Small intestine (tissue), 7 donors: ENCODE measurements around the gene GPR17. TPM values are rescaled to one million over a fixed set of nuclear protein-coding genes. Genes with fewer than 3 reads are reported as not detected.

Experiments used
- DNase-seq, 2 donors: peaks; one replicate each; pipeline versions ENCODE4 v3.0.0 to v3.0.0-alpha.2; 2013
- FAIRE-seq: peaks from 2 replicates; lab custom pipeline; 2012; peaks lifted over from hg19 to GRCh38; lab: Jason Lieb, UNC
- H3K27ac ChIP-seq, 3 donors: one replicate each; pipeline ENCODE4 v1.5.1; 2013; ENCODE audit warnings: low read length in 2 of 3, mild to moderate bottlenecking in 2 of 3, control low read depth in 1 of 3, inconsistent platforms in 1 of 3, low read depth in 1 of 3, moderate library complexity in 1 of 3
- H3K27me3 ChIP-seq, 3 donors: one replicate each; pipeline ENCODE4 v1.6.1; 2013; ENCODE audit warnings: low read length in 3 of 3, inconsistent platforms in 1 of 3; ENCODE audit not compliant: control insufficient read depth in 3 of 3, insufficient read depth in 3 of 3
- H3K36me3 ChIP-seq, 3 donors: one replicate each; pipeline ENCODE4 v1.6.1; 2013; ENCODE audit warnings: low read length in 3 of 3, inconsistent platforms in 1 of 3, low read depth in 1 of 3, mild to moderate bottlenecking in 1 of 3, moderate library complexity in 1 of 3; ENCODE audit not compliant: control insufficient read depth in 3 of 3, insufficient read depth in 2 of 3
- H3K4me1 ChIP-seq, 3 donors: one replicate each; pipeline ENCODE4 v1.6.1; 2013; ENCODE audit warnings: low read length in 2 of 3, inconsistent platforms in 1 of 3, low read depth in 1 of 3, mild to moderate bottlenecking in 1 of 3, moderate library complexity in 1 of 3; ENCODE audit not compliant: control insufficient read depth in 3 of 3, insufficient read depth in 2 of 3
- H3K4me3 ChIP-seq, 3 donors: one replicate each; pipeline ENCODE4 v1.5.1; 2013; ENCODE audit warnings: low read length in 3 of 3, control low read depth in 1 of 3, inconsistent platforms in 1 of 3, low read depth in 1 of 3, mild to moderate bottlenecking in 1 of 3, moderate library complexity in 1 of 3
- H3K9me3 ChIP-seq, 2 donors: one replicate each; pipeline ENCODE4 v1.6.1; 2013; ENCODE audit warnings: low read depth in 1 of 2, low read length in 1 of 2; ENCODE audit not compliant: control insufficient read depth in 2 of 2, insufficient read depth in 1 of 2
- WGBS, 3 donors: extraction: QIAGEN DNeasy Blood & Tissue Kit; methylation state at CpG; one replicate each; pipeline ENCODE4 v1.1.7; 2013; 5-methylcytosine and 5-hydroxymethylcytosine counted together
- polyA plus RNA-seq, 4 donors: library from polyadenylated mRNA; stranded (reverse) in 3 of 4; unstranded in 1 of 4; fragments of 200-250 nt in 3 of 4; fragments of 120-200 nt in 1 of 4; gene quantifications; one replicate each; pipeline versions ENCODE4 v1.2.1 to v1.2.3, GENCODE V29; 2013
- donor health status: healthy with polysubstance abuse.
- donor health status: control.
- donor health status: control.
- donor health status: Bipolar disorder and iron deficiency.
- donor health status: healthy.

Gene GPR17
- polyA plus RNA-seq, 4 donors = 0.18 to 0.56 TPM; not detected in 2

GRCh38 chr2:127662937-127663565 is 17.1 kb downstream of the GPR17 start:
- H3K4me3 ChIP-seq = no peak overlapping the region
- no peaks in the 10 kb centered on the region for H3K9me3 ChIP-seq
- peaks cover 0 to 2% (median 0%) of the 10 kb centered on the region in 3 donors for H3K4me1 ChIP-seq
- peaks cover 0 to 43% (median 6%) of the 10 kb centered on the region in 3 donors for H3K27me3 ChIP-seq
- DNase-seq (no peak), FAIRE-seq (no peak)
- WGBS, 3 donors = 76 to 86% (median 77%) methylated on average over 9 of the region's 9 CpGs
- peak overlapping the region in 1 of 3 donors; percentile 33 for H3K27ac ChIP-seq
- H3K36me3 ChIP-seq = no peaks in the 10 kb centered on the region

DNA sequence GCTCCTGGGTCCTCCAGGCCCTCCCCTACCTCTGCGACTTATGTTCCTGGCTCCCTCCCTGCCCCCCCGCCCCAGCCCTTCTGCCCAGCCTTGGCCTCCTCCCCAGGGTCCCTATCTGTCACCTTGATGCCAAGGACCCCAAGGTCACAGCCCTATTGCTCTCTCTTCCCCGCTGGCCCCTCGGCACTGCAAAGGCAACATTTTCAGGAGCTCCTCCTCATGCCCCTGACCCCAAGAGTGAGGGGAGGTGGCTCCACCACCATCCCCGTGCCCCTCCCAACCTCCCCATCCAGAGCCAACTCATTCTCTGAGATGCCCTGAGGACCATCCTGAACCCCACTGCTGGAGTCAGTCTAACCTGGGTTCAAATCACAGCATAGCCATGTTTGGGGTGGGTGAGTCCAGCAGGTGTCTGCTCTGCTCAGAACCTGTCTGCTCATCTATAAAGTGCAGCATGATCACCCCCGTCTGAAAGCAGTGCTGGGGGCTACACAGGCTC is 17.7 kb downstream of the GPR17 start:
- Histone ChIP-seq H3K9me3 (peaks cover 0 to 2% of the 10 kb centered on the region in 2 donors), H3K27ac (peak overlapping the region in 1 of 3 donors; percentile 33), H3K4me1 (peaks cover 0 to 2% (median 0%) of the 10 kb centered on the region in 3 donors), H3K27me3 (peaks cover 0 to 43% (median 6%) of the 10 kb centered on the region in 3 donors), H3K4me3 (no peak overlapping the region), H3K36me3 (no peaks in the 10 kb centered on the region)
- 66 to 75% (median 70%) methylated on average over 6 of the region's 6 CpGs for WGBS, 3 donors
- FAIRE-seq (no peak), DNase-seq (no peak)

GRCh38 chr2:127664065-127664894 is 18.3 kb downstream of the GPR17 start:
- peaks cover 0 to 2% of the 10 kb centered on the region in 2 donors for H3K9me3 ChIP-seq
- H3K36me3 ChIP-seq = no peaks in the 10 kb centered on the region
- DNase-seq (peak in 1 of 2 donors; percentile 36), FAIRE-seq (no peak)
- peaks cover 0 to 2% (median 0%) of the 10 kb centered on the region in 3 donors for H3K4me1 ChIP-seq
- H3K4me3 ChIP-seq = peak overlapping the region in 1 of 3 donors; percentile 22
- H3K27ac ChIP-seq = peak overlapping the region in 1 of 3 donors; percentile 50
- peaks cover 0 to 43% (median 9%) of the 10 kb centered on the region in 3 donors for H3K27me3 ChIP-seq
- 14 to 20% (median 18%) methylated on average over 57 to 69 of the region's 69 CpGs for WGBS, 3 donors

- DNase-seq (no peak), FAIRE-seq (no peak)
- H3K36me3 ChIP-seq = no peaks in the 10 kb centered on the region
- H3K27me3 ChIP-seq = peaks cover 0 to 43% (median 9%) of the 10 kb centered on the region in 3 donors
- peaks cover 0 to 2% (median 0%) of the 10 kb centered on the region in 3 donors for H3K4me1 ChIP-seq
- H3K27ac ChIP-seq = peak overlapping the region in 1 of 3 donors; percentile 50
- no peak overlapping the region for H3K4me3 ChIP-seq
- peaks cover 0 to 2% of the 10 kb centered on the region in 2 donors for H3K9me3 ChIP-seq
- WGBS, 3 donors = 87 to 93% (median 87%) methylated on average over 6 of the region's 6 CpGs
Observed at GRCh38 chr2:127664895-127665225, 18.9 kb downstream of the GPR17 start.

- Histone ChIP-seq H3K27me3 (peaks cover 0 to 43% (median 9%) of the 10 kb centered on the region in 3 donors), H3K9me3 (peaks cover 0 to 2% of the 10 kb centered on the region in 2 donors), H3K4me1 (peaks cover 0 to 2% (median 0%) of the 10 kb centered on the region in 3 donors), H3K4me3 (no peak overlapping the region), H3K27ac (peak overlapping the region in 1 of 3 donors; percentile 50), H3K36me3 (no peaks in the 10 kb centered on the region)
- FAIRE-seq = no peak
- DNase-seq = no peak
- WGBS, 3 donors = 86 to 87% (median 86%) methylated on average over 8 of the region's 8 CpGs
Observed at GRCh38 chr2:127665267-127665893, 19.4 kb downstream of the GPR17 start.

DNA sequence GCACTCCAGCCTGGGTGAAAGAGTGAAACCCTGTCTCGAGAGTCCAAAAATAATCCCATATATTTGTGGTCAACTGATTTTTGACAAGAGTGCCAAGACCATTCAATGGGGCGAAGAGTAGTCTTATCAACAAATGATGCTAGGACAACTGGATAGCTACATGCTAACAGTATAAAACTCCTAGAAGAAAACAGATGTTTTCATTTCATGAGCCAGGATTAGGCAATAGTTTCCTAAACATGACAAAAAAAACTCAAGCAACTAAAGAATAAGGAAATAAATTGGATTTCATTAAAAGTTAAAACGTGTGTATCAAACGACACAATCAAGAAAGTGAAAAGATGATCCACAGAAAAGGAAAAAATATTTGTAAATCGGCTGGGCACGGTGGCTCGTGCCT is 23.1 kb downstream of the GPR17 start:
- 79 to 89% (median 87%) methylated on average over 7 of the region's 7 CpGs for WGBS, 3 donors
- FAIRE-seq = no peak
- no peak overlapping the region for H3K27ac ChIP-seq

DNA sequence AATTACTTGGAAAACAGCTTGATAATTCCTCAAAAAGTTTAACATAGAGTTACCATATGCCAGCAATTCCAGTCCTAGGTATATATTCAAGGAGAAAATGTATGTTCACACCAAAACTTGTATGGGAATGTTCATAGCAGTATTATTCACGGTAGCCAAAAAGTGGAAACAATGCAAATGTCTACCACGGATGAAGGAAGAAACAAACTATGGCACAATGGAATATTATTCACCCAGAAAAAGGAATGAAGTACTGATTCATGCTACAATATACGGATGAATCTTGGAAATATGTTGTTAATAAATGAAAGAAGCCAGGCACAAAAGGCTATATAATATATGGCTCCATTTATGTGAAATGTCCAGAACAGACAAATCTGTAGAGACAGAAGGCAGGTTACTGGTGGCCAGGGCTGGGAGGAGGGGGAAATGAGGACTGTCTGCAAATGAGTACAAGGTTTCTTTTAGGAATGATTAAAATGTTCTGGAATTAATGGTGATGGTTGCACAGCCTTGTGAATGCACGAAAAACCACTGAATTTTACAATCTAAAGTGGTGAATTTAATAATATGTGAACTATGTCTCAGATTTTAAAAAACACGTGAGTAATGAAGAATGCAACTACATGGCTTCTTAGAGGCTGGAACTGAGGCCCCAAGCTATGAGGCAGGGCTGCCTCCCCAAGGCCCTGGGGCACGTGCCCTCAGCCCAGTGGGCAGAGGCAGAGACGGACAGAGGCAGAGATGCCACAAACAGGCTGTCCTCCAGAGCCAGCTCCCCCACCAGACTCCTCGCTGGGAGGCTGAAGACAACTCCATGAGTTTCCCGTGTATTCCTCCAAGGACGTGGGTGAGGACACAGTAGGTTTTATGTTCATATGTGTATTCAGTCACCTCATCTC is 24.4 kb downstream of the GPR17 start:
- Histone ChIP-seq H3K9me3 (peaks cover 0 to 2% of the 10 kb centered on the region in 2 donors), H3K4me3 (no peak overlapping the region), H3K27ac (no peak overlapping the region), H3K4me1 (peaks cover 0 to 5% (median 0%) of the 10 kb centered on the region in 3 donors), H3K27me3 (peaks cover 0 to 51% (median 3%) of the 10 kb centered on the region in 3 donors), H3K36me3 (no peaks in the 10 kb centered on the region)
- DNase-seq = no peak
- WGBS, 3 donors = 68 to 80% (median 72%) methylated on average over 10 of the region's 10 CpGs
- FAIRE-seq = no peak

More for the DNA sequence above, 23.1 kb downstream of the GPR17 start:
- Histone ChIP-seq H3K27me3 (peaks cover 0 to 53% (median 9%) of the 10 kb centered on the region in 3 donors), H3K36me3 (no peaks in the 10 kb centered on the region), H3K4me1 (no peaks in the 10 kb centered on the region), H3K9me3 (peaks cover 0 to 2% of the 10 kb centered on the region in 2 donors), H3K4me3 (no peak overlapping the region)
- DNase-seq = no peak
